Activated CD4-positive, alpha-beta T cell treated with anti-CD3 and anti-CD28 coated beads, Interleukin-10, Interleukin-2, amounts not matched to agents 100 ng/mL and 50 ng/mL, durations not matched to agents 16 hours and 8 hours (primary cell): ENCODE results near the gene DGKI.

Experiments used
- DNase-seq: peaks from one replicate; pipeline ENCODE4 v3.0.0-alpha.2; 2020

Gene DGKI

DNA sequence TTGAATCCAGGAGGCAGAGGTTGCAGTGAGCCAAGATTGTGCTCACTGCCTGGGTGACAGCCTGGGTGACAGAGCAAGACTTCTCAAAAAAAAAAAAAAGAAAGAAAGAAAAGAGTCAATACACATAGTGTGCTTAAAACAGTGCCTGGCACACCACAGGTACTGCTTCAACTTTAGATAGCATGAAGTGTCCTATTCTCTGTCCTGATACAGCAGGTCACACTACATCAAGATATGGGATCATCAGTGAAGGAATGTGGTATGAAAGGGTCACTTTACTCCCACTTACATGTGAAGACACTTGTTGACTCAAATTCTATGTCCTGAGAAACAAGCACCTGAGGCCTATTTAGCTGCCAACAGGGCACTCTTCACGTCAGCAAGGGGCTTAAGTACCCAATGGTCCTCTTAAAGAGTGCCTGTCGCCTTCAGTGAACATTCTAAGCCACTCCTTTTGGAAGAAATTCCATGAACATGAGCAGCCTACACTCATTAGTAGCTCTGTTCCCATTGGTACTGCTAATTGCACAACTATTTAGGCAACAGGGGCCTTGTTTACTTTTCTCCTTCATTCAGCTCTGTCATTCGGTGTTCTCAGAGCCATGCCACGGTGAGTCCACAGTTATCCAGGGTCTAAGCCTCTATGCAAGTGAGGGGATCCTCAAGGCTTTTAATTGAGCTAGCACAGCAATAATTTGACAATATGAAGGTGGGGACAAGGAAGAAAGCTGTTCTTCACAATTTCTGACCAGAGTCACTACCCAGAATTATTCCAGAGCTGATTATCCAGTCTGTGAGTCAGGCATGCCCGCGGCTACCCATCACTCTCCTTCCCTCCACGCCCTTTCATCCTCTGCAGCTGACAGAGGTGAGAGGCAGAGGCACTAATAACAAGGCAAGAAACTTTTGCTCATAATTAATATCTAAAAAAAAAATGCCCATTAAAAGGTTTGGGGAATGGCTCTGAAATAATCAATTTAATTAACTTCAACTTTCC is 446.6 kb downstream of the DGKI start:
- DNase-seq: no peak

DNA sequence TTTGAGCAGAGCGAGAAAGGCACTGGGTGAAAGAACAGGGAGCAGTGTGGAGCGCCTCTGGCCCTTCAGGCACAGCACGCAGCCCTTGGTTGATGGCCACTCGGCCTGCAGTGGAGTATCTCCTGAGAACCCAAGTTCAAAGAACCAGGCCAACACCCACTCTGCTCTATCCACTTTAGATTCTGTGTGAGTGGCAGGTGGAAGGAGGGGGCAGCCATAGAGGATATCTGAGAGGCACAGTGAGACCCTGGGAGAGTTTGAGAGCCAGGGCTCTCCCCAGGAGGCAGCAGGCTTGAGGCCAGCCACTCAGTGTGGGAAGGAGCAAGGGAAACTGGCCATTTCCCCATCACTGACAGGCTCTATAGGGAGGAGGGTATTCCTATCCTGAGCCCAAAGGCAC is 450.7 kb downstream of the DGKI start:
- no peak for DNase-seq

DNA sequence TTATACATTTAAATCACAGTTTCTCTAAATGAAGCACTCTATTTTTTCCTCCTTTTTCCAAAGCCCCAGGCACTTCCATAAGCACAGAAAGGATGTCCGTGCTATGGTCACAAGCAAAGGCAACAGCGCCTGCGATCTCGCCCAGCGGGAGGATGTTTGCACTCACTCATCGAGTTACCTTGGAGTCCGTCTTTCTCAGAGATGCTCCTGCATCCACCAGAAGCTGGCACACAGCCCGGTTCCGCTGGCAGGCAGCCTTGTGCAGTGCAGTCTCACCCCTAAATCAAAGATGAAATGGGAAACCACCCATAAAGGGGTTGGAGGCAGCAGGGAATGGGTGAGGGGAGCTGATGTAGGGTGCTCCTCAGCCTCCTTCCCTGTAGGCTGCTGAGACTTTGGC is 451.4 kb downstream of the DGKI start:
- no peak for DNase-seq

DNA sequence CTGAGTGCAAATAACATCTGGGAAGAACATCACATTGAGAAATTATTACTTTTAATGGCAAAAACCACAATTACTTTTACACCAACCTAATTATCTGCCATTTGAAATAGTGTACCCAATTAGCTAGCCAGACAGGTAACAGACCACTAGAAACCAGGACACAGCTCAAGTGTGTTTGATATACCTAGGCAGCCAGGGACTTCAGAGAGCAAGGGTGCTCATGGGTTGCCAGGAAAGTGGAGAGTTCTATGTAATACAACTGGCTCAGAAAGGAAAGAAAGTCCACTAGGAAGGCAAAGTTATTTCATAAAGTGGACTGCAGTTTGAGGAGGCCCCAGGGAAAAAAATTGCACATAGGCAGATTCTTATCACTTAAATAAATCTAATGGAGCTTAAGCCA is 453.2 kb downstream of the DGKI start:
- no peak for DNase-seq

DNA sequence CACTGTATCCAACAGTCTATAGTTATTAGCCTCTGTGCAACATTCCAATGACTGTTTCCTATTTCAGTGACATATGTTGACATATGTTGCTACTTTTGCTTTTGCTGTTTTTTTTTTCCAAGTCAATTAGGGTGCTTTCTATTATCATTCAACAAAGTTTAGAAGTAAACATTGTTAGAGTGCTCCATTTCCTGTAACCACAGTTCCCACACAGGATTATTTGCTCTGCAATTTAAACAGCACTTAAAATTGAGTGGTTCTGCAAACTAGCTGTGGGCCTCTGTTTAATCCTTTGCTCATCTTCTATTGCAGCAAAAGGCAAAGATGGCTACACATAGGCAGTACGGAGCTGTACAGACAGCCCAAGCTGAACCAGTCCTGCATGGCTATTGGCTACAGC is 456.7 kb downstream of the DGKI start:
- DNase-seq: no peak

DNA sequence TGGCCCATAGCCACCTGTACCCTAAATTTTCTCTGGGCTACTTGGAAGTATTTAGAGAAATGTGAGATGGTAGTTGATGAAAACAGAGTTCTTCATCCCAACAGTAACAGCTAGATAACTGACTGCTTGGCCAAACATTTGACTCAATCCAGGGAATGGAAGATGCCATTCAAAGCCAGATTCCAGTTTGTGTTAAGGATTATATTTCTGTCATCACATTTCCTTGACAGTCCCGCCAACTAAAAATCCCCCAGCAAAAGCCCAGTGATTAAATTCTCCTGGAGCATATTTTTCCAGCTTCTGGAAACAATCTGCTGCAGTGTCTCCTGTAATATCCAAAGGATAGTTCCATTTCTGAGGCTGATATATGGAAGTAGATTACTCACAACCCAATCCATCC is 457.9 kb downstream of the DGKI start:
- DNase-seq: no peak

DNA sequence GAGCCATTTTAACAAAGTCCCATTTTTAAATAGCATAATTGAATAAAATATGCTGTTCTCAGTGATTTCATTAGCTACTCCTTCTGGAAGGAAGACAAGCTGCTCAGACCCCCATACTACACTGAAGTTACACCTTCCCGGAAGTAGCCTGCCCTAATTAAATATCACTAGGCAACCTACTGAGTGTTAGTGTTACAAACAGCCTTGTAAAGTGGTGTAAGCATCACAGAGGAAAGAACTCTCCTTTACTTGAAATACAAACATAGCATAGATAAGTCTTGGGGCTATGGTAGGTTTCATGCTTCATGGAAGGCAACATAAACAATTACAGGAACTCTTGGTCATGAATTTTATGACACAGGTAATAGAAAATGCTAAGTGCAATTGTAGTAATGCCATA is 459.8 kb downstream of the DGKI start:
- DNase-seq: no peak

DNA sequence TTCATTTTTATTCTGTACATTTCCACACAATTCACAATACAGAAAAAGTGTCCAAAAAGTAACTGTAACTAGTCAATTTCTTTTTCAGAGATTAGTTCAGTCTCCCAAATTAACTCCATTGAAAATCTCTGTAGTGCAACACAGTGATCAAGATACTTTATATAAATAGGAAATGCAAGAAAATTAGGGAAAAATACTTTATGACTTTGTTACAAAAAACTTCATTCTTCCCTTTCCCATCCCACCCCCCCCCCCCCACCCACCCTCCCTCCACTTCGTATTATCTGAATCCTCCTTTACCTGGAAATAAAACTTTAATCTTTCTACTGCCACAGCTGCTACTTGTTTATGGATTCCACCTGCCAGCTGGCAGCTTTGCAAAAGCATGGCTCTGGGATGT is 465.7 kb downstream of the DGKI start:
- no peak for DNase-seq

DNA sequence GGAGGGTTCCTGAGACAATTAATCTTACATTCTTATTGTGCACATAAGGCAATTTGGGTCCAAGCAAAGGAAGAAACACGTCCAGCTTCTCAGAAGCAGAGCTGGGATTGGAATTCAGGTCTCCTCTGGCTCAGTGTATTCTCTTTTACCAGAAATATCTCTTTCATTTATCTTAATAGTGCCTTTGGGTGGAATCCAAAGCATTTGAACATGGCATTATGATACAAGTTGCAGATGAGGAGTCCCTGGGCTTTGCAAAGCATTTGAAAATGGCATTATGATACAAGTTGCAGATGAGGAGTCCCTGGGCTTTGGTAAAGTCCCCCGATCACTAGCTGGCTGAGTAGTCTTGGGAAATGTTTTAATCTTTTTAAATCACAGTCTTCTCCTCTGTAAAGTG is 473.3 kb downstream of the DGKI start:
- DNase-seq: no peak

DNA sequence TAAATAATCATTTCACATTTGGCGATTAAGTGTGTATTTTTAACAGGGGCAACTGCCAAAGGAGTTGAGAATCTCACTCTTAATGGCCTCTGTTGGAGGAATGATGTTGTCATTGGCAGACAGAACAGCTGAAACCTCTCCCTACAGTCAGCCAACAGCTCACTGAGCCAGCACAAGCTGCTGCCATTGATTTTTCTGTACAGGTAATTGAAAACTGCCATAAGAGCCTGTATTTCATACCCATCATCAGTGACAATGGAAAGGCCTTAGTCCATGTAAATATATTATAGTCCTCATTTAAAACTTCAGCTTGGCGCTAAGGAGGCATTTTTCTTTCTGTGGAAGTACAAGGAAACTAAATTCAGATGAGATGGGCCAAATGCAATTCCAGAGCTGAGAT is 475.2 kb downstream of the DGKI start:
- DNase-seq: no peak

DNA sequence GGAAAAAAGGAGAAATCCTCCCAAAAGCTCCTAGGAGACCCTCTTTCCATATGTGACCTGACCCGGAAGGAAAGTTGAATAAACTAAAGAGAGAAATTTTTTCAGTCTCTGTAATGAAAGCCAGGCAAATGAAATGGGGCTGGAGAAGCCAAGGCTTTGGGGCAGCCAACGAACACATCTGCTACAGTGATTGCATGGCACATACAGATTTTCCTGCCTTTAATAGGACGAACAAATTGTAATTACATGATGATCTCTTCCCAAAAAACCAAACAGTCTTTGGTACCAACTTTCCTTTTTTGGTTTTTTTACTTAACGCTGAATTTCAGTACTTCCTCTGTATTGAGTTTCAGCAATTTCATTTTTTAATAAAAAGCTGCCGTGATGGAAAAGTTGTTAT is 479.8 kb downstream of the DGKI start:
- no peak for DNase-seq

DNA sequence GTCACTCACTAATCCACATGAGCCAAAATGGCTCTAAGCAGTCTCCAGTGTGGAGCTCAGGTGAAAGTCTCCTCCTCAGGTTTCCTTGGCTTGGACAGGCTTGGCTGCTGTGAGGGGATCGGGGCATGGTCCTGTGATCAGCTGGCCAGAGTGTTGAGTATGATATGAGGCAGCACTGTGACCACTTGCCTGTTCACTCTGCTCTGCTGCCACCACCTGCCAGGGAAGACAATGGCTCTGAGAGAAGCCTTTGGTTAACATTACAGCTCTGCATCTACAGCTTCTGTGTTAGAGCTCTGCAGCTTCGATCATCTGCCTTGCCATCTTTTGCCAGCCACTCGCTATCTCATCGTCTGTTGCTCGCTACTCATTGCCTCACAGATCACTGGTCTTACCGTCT is 483.1 kb downstream of the DGKI start:
- no peak for DNase-seq

DNA sequence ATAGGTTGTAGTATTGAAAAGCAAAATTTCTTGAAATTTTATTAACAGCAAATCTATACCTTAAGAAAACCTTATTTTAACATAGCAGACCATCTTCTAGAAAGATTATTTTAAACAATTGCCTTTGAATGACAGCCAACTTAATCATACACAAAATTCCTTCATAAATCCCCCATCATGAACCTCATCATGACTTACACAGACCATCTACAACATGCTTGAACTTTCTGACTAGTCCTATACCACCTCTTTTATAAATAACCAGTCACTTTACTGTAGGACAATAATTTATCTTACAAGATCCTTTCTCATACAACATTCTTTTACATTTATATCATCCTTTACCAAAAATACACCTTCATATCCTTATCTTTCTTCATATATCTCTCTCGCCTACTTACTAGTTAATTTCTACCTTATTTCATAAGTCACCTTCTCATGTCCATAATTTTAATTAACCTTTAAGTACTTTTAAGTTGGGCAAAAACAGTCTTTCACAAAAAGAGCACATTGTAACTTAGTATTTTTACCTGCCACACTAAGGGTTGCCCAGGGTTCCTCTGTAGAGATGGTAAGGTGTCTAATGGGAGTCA is 486.6 kb downstream of the DGKI start:
- DNase-seq: no peak

DNA sequence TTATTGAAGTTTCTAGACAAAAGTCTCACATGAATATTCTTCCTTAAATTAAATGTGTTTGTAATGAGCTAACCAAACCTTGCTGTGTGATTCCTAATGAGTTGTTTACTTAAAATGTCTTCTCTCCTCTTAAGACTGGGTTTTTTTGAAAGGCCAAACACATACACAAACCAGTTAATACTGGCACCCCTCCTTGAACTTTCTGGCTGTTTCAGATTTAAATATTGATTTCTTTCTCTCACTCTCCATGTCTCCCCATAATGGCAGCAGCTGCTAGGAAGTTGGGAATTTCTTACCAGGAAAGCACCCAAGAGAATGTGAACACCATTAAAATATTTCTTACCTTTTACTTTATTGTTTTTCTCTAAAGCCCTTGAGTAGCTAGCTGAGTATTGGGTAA is 491.8 kb downstream of the DGKI start:
- no peak for DNase-seq

DNA sequence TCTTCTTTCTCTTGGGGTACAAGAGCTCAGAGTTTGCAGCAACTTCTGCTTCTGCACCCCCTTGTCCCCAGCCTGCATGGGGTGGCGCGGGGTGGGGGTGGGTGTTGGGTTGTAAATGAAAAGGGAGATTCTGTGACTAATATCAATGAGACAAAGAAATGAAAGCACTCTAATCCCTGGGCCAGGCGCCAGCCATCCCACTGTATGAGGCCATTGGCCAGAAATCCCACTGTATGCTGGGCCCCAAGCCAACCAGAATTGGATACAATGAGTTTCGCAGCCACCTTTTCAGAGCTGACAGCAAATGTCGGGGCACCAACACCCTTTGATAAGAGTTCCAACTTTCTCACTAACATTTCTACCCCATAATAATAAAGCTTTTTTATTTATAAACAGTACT is 492.4 kb downstream of the DGKI start:
- no peak for DNase-seq

DNA sequence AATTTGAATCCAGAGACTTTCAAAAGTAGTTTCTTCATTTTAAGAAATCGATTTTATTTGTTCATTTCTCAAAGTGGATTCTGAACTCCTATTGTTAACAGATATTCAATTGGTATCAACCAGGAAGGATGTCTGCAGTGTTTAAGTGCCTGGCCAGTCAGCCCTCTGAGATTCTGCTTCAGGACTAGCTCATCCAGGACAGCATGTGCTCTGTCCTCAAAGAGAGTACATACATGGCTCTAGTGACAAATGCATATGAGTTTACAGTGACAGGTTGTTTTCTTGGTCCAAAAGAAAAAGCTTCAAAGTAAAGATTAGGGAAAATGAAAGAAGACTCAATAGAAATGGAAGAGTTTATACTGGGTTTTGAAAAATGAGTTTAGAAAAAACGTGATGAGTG is 494.8 kb downstream of the DGKI start:
- DNase-seq: no peak

DNA sequence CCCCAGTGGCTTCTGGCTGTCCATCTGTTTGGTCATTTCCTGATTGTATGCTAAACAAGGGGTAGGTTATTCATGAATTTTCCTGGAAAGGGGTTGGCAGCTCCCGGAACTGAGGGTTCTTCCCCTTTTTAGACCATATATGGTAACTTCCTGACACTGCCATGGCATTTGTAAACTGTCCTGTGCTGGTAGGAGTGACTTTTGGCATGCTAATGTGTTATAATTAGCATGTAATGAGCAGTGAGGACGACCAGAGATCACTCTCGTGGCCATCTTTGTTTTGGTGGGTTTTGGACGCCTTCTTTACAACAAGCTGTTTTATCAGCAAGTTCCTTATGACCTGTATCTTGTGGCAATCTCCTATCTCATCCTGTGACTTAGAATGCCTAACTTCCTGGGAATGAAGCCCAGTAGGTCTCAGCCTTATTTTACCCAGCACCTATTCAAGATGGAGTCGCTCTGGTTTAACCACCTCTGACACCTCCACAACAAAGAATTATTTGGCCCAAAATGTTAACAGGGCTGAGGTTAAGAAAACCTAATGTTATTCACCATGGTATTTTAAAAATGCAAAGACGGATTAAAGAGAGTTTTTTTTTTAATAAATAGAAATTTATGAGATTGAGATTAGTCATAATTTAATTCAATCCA is 500.9 kb downstream of the DGKI start:
- no peak for DNase-seq

DNA sequence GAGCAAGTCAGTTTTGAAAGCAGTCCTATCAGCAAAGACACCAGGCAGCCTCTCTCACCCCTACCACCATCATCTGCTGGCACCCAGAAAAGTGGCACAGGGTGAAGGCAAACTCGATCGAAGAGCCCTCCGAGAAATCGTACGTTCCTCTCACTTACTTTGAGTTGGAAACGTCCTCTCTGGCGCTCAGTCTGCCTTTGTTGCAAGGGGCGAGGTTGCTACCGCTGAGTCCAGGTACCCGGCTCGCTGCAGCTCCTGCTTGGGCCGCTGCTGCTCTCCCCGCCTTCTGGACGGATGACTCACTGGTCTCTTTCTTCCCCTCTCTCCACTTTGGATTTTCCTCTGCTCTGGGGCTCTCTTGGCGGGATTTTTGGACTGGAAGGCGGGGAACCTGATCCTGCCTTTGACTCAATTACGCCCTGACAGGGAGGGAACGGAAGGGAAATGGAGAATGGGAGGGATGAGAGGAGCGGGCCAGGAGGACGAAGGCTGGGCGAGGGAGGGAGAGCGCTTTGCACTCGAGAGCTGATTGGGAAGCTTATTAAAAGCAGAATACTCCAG is 503.4 kb downstream of the DGKI start, which contains the start of gene PTN:
TSS of gene PTN (minus strand) at position 453 of the 561 bp plus-strand sequence. CDS start 88,760 bp downstream, outside the sequence.
- DNase-seq: no peak

DNA sequence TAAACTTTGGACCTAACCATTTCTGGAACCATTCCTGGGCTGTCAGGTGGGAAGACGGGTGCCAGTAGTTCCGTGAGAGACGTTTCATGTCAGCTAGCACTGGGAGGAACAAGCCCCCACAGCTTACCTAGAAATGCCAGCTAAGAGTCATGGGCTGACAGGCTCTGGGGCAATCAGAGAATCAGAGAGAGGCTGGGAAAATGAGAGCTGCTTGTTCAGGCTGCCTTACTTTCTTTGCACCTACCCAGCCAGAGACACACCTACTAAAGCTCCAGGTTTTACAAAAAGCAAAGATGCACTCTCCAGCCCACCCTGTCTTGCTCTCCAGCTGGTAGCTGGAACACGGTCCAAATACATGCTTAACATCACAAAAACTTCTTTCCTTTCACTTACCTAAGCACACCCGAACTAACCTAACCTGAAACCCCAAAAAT is 503.9 kb downstream of the DGKI start:
- DNase-seq: no peak

DNA sequence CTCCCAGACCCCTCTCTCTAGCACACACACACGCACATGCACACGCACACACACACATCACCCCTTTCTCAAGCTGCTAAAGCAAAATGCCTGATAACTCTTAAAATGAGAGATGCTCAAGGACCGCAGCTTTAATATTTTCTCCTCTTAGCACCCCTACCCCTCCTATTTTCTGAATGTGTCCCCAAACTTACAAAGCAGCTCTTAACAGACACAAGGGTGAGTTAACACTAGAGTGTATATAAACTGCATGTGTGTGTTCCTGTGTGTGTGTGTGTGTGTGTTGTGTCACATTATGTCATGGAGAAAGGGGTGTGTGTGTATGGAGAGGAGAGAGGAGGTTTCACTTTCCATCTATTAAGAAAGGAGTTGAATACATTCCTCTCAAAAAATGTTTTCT is 504.5 kb downstream of the DGKI start:
- DNase-seq: no peak

DNA sequence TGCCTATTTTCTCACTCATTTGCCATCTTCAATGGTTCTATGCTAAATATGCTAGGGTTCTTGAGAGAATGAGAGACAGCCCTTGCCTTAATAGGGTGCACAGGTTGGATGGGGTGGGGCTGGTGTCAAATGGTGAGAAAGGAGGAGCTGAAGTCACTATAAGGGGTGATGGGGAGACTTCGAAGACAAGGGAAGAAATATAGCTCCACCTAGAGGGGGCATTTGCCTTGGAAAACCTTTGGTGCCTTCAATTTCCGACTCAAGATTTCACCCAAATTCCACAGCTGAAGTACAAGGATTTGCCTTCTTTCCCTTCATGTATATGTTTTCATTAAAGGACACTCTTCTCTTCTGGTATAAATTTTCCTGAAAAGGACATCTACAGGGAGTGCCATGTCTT is 508.9 kb downstream of the DGKI start:
- DNase-seq: no peak

DNA sequence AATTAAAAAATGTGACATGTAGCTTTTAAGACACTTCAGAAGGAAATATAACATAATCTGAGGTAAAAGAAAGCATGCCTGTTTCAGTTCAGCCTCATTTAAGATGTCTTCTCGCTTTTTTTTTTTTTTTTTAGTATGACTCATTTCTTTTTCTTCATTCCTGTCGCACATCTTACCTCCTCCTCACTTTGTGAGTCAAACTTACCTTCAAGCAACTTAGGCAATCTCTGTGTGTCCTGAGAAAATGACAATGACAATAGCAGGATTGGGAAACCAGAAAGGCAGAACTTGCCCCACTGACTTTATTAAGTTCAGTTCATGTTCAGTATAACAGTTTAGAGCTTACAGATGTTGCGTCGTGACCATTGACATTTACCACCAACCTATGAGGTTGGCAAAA is 511.0 kb downstream of the DGKI start:
- no peak for DNase-seq

DNA sequence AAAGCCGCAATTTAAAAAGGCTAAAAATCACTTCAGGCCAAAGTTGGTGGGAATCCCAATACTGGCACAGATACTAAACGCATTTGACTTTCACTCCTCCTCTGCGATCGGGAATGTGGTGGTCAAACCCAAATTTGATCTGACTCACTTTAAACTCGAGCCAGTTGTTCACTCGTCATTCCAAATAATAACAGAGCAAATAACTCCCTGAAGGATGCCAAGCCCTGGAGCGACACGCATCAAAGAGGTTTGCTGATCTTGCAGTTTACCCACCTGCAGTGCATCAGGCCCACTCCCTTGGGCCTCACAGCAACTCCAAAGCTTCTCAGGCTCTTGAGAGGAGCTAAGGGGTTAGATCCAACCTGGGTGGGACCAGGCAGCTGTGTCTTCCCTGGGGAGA is 515.4 kb downstream of the DGKI start:
- DNase-seq: no peak
